Motor neuron (in vitro differentiated cells): ENCODE data around the gene PLTP. TPM values are rescaled to one million over a fixed set of nuclear protein-coding genes. Genes with fewer than 3 reads are reported as not detected.
"Not testable (repeated sequence)": the region's sequence is repeated elsewhere in the genome, so short reads cannot be mapped to it uniquely, and the experiment has no call there.

Experiments used
- ATAC-seq, 8 experiments: fragments of 200-7000 bp; cut with Tn5 transposase; replicated peaks in 6 of 8; 2 replicates each; pipeline ENCODE4 v1.8.0; 2021; ENCODE audit warnings: mild to moderate bottlenecking in 8 of 8, moderate library complexity in 8 of 8
- H3K27ac ChIP-seq, 2 donors: fragments of 250-450 bp; sonication (Bioruptor Pico); 2 replicates each; pipeline ENCODE4 v1.9.0; 2021; ENCODE audit warnings: antibody characterized with exemption in 2 of 2, mild to moderate bottlenecking in 2 of 2, moderate library complexity in 1 of 2
- H3K4me1 ChIP-seq, 2 donors: fragments of 250-450 bp; sonication (Bioruptor Pico); replicated peaks in 1 of 2; 2 replicates each; pipeline ENCODE4 v1.6.1; 2021; ENCODE audit warnings: antibody characterized with exemption in 2 of 2, mild to moderate bottlenecking in 2 of 2, moderate library complexity in 1 of 2
- H3K4me3 ChIP-seq, 5 donors: fragments of 250-450 bp; sonication (Bioruptor Pico); 2 replicates each; pipeline ENCODE4 v1.9.0; 2021; ENCODE audit warnings: antibody characterized with exemption in 5 of 5, mild to moderate bottlenecking in 5 of 5, moderate library complexity in 4 of 5
- WGBS, 10 experiments: fragments of 450-650 bp; shearing (Covaris generic); methylation state at CpG; one replicate each; pipeline ENCODE4 v1.0.0; 2022; 5-methylcytosine and 5-hydroxymethylcytosine counted together
- in situ Hi-C, 9 experiments: fragments of 400-800 bp; cut with MboI; loops; one replicate each; pipeline ENCODE4 v1.15.0; 2021; ENCODE audit warnings: low sequenced_read_pairs in 9 of 9, low pct_unique_long_range_greater_than_20kb in 2 of 9; ENCODE audit not compliant: unreplicated experiment in 9 of 9
- total RNA-seq, 8 experiments: library from RNA; unstranded; fragments of 300-600 nt; gene quantifications; 2 replicates each; pipeline versions ENCODE4 v1.2.3 to v1.2.4, GENCODE V29; 2022

The PLTP gene
- total RNA-seq, 8 experiments from 2014 or later = 30.7 to 638 (median 41.2) TPM

- Histone ChIP-seq H3K4me3 (no peak overlapping the region), H3K4me1 (peaks cover 0 to 4% of the 10 kb centered on the region in 2 donors), H3K27ac (no peak overlapping the region)
- in situ Hi-C loops = no loop called here
- 86 to 100% (median 95%) methylated on average over 1 to 6 of the region's 13 CpGs; no CpG with 5 or more reads in 4 of the 10 experiments for WGBS, 10 experiments
- no peak for ATAC-seq
Observed at GRCh38 chr20:45938727-45939438, 26.9 kb upstream of the PLTP start.

DNA sequence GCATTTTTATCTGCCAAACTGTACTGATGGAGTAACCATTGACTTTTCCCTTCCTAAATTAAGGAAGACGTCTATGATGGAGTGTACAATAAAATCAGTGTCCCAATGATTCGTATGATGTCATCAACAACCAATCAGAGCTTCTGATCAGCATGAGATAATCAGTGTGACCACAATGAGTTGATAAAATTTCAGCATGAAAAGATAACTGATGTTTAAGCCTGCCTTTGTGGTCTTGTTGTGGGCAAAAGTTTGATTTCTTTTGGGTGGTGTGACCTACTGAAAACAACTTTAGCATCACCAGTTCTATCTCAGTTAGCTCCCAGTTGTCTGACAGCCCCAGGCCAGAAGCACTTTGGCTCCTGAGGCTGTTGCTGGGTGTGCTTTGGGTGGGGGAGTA lies 25.8 kb upstream of the PLTP start:
- no peak overlapping the region for H3K4me3 ChIP-seq
- no peak for ATAC-seq
- in situ Hi-C loops = no loop called here
- H3K4me1 ChIP-seq = peaks cover 5 to 9% of the 10 kb centered on the region in 2 donors
- H3K27ac ChIP-seq = no peak overlapping the region
- 40 to 78% (median 48%) methylated on average over 1 to 2 of the region's 2 CpGs; no CpG with 5 or more reads in 5 of the 10 experiments for WGBS, 10 experiments

DNA sequence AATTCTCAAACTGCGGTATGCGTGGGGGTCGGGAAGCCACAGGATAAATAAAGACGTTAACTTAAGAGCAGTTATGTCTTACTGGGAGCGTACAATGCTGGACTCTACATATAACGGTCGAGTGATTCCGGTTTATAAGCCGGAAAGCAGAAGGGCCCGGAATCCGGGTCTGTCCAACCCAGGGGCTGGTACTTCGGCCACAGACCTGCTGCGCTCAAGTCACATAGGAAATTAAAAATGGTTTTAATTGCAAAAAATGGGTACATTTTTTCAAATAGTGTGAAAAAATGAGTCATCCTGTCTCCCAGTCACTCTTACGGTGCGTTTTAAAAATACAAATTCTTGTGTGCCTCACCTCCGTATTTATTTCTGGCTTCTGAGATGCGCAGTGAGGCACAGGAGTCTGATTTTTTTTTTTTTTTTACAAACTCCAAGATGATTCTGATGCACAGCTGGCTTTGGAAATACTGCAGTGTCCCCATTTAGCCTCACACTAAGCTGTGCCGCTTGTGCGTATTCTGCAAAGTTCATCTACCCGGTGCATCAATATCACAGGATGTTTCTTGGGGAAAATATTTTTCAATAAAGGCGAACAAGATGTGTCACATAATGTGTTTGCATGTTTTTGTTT lies 23.6 kb upstream of the PLTP start:
- 1 to 34% (median 8%) methylated on average over 1 to 21 of the region's 21 CpGs; no CpG with 5 or more reads in 1 of the 10 experiments for WGBS, 10 experiments
- Histone ChIP-seq H3K4me1 (peaks cover 5 to 9% of the 10 kb centered on the region in 2 donors), H3K27ac (peak overlapping the region; percentile 17 to 100), H3K4me3 (peak overlapping the region; percentile 72 to 95 (median 86))
- ATAC-seq = peak; percentile 1 to 32 (median 8)
- in situ Hi-C loops = no loop called here

- ATAC-seq = peak; percentile 72 to 84 (median 82)
- in situ Hi-C loops = no loop called here
- H3K27ac ChIP-seq = peak within 1 kb of the TSS; percentile 99 to 100
- H3K4me1 ChIP-seq = peaks cover 5 to 9% of the 10 kb centered on the region in 2 donors
- WGBS, 10 experiments = 0 to 2% (median 0%) methylated on average over 1 to 9 of the region's 102 CpGs; no CpG with 5 or more reads in 5 of the 10 experiments
- H3K4me3 ChIP-seq = peak within 1 kb of the TSS; percentile 72 to 95 (median 86)
Observed at GRCh38 chr20:45934586-45935415, 22.8 kb upstream of the PLTP start, which contains the start of gene PCIF1. TSS of gene PCIF1 (plus strand) at chr20:45934683. CDS start at chr20:45939000, 4,317 bp downstream.

DNA sequence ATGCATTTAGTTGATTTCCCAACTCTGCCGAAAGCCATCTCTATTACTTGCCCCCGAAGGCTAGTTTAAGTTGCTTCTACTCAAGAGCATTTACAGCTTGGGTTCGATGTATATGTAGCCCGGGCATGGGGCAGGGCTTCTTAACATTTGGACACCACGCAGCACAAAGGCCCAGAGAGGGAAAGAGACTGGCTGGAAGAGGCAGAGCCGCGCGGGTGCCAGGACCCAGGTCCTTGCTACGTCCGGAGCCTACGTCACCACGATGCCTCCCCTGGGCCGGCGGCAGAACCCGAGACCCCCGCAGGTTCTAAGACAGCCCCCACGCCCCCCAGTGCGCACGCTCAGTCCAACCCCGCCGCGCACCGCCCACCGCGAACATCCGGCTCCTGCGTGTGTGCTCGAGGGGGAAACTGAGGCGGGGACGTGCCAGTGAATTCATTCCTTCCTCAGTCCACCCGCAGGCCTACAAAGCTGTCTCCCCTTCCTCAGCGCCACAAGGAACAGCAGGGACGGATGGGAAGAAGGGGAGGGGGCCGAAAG lies 22.2 kb upstream of the PLTP start:
- Histone ChIP-seq H3K27ac (peak overlapping the region; percentile 99 to 100), H3K4me3 (peak overlapping the region; percentile 72 to 95 (median 86)), H3K4me1 (peaks cover 5 to 9% of the 10 kb centered on the region in 2 donors)
- peak; percentile 14 to 58 (median 46) for ATAC-seq
- WGBS, 10 experiments = 0% methylated on average over 1 to 8 of the region's 34 CpGs; no CpG with 5 or more reads in 7 of the 10 experiments
- in situ Hi-C loops = no loop called here

DNA sequence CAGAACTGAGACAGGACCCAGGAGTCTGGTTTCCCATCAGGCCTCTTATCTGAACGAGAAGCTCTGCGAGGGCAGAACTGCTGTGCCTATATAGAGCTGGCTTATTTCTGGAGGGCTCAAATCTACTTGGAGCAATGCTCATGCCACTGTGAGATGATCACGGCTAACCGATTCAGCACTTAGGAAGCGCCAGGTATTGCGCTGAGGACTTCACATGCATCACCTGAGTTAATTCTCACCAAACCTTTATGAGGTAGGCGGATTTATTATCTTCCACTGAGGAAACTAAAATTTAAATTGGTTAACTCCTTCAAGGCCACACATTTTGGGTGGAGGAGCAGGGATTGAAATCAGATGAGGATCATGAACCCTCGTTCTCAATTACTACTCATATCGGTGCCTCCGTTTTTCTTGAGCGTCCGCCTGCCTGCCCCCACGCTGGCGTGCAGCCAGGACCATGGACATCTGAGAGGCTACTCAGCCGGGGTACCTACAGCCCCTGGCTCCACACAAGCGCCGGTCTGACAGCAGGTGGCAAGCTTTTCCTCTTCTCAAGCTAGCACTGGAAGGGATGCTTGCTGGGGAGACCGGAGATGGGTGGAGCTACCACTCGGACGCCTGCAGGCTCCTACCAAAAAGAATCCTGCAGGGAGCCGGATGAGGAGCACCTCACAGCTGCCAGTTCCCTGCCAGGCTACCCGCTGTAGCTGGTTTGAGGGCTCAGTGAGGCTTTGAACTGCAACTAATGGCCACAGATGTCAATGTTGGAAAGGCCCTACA lies 21.5 kb upstream of the PLTP start:
- in situ Hi-C loops = no loop called here
- ATAC-seq = peak; percentile 14 to 54 (median 44)
- 0 to 100% (median 33%) methylated on average over 1 to 12 of the region's 22 CpGs; no CpG with 5 or more reads in 3 of the 10 experiments for WGBS, 10 experiments
- peaks cover 5 to 9% of the 10 kb centered on the region in 2 donors for H3K4me1 ChIP-seq
- H3K4me3 ChIP-seq = peak overlapping the region; percentile 72 to 95 (median 86)
- peak overlapping the region; percentile 99 to 100 for H3K27ac ChIP-seq

GRCh38 chr20:45931680-45932079 lies 19.7 kb upstream of the PLTP start:
- H3K4me1 ChIP-seq, ATAC-seq, H3K4me3 ChIP-seq, H3K27ac ChIP-seq, in situ Hi-C loops: not testable (repeated sequence)
- WGBS, 10 experiments = 75 to 100% (median 93%) methylated on average over 1 to 8 of the region's 17 CpGs; no CpG with 5 or more reads in 3 of the 10 experiments

DNA sequence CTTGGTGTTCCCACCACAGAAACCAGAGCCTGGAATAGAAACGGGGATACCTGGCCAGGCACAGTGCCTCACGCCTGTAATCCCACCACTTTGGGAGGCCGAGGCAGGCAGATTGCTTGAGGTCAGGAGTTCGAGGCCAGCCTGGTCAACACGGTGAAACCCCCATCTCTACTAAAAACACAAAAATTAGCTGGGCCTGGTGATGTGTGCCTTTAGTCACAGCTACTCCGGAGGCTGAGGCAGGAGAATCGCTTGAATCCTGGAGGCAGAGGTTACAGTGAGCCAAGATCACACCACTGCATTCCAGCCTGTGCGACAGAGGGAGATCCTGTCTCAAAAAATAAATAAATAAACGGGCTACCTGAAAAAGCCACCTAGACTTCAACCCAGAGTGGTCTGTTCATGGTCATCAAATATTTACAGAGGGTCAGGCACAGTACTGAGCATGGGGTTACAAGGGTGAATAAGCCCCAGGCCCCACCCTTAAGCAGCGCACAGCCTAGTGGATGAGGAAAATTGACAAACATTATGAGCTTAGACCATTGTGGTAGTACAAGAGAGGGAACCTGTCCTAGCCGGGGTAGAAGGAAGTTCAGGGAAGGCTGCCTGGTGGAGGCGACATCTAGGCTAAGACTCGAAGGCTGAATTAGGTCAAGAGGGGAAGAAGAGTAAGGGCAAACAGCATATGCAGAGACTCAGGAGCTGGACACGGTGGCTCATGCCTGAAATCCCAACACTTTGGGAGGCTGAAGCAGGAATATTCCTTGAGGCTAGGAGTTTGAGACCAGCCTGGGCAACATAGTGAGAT lies 15.3 kb upstream of the PLTP start:
- in situ Hi-C loops = no loop called here
- ATAC-seq = no peak
- Histone ChIP-seq H3K4me3 (no peak overlapping the region), H3K4me1 (no peaks in the 10 kb centered on the region), H3K27ac (no peak overlapping the region)
- WGBS, 10 experiments = 35 to 100% (median 90%) methylated on average over 1 to 10 of the region's 14 CpGs

DNA sequence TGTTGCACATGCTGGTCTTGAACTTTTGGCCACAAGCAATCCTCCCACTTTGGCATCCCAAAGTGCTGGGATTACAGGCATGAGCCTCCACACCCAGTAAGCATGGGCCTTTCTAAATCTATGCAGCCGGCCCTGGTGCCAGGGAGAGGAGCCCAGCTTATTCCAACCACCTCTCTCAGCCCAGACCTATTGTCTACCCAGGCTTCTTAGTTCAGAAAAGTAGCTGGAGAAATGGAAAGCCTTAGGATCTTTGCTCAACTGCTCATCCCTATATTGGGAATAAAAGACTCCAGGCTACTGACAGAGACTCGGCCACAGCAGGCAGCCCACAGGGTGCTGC lies 14.7 kb upstream of the PLTP start:
- 83 to 100% methylated on average over 1 of the region's 2 CpGs; no CpG with 5 or more reads in 8 of the 10 experiments for WGBS, 10 experiments
- in situ Hi-C loops = no loop called here
- no peak overlapping the region for H3K4me3 ChIP-seq
- H3K27ac ChIP-seq = no peak overlapping the region
- ATAC-seq = no peak
- no peaks in the 10 kb centered on the region for H3K4me1 ChIP-seq

DNA sequence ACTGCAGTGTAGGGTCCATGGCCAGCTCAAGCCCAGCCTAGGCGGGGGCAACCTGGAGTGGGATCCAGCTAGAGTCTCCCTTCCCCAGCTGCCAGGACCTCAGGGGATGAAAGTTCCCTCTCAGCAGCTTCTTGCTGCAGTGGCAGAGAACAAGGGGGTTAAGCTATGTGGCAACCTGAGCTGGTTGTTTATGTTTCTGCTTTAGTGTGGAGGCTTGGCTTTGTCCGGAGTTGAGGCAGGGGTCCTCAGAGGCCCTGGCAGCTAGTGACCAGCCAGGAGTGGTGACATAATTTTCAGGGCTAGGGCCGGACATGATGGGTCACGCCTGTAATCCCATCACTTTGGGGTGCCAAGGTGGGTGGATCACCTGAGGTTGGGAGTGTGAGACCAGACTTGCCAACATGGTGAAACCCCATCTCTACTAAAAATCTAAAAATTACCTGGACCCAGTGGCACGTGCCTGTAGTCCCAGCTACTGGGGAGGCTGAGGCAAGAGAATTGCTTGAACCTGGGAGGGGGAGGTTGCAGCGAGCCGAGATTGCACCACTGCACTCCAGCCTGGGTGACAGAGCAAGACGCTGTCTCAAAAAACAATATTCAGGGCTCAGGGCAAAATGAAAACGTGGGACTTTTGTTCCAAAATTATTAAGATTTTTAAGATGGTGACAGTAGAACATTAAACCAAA lies 14.0 kb upstream of the PLTP start:
- Histone ChIP-seq H3K27ac (no peak overlapping the region), H3K4me3 (no peak overlapping the region), H3K4me1 (no peaks in the 10 kb centered on the region)
- ATAC-seq = no peak
- in situ Hi-C loops = no loop called here
- 50 to 97% (median 64%) methylated on average over 1 to 7 of the region's 9 CpGs; no CpG with 5 or more reads in 2 of the 10 experiments for WGBS, 10 experiments
